Parathyroid adenoma (tissue), 2 donors: ENCODE results near the gene ZNF507.

ENCODE experiments used
- H2AFZ ChIP-seq: fragments of 300-600 bp; sonication (generic); one replicate; pipeline ENCODE4 v1.7.0; 2017; ENCODE audit warnings: antibody characterized with exemption, mild to moderate bottlenecking
- H3K27ac ChIP-seq: fragments of 300-600 bp; sonication (generic); one replicate; pipeline ENCODE4 v1.7.0; 2017
- H3K27me3 ChIP-seq: fragments of 300-600 bp; sonication (generic); one replicate; pipeline ENCODE4 v1.7.0; 2017; ENCODE audit warnings: low read length; ENCODE audit not compliant: control insufficient read depth, insufficient read depth
- H3K36me3 ChIP-seq: fragments of 300-600 bp; sonication (generic); one replicate; pipeline ENCODE4 v1.7.0; 2017; ENCODE audit warnings: low read length; ENCODE audit not compliant: control insufficient read depth, insufficient read depth
- H3K4me1 ChIP-seq: fragments of 300-600 bp; sonication (generic); one replicate; pipeline ENCODE4 v1.7.0; 2017; ENCODE audit warnings: control low read depth
- H3K4me2 ChIP-seq: fragments of 300-600 bp; sonication (generic); one replicate; pipeline ENCODE4 v1.7.0; 2017; ENCODE audit warnings: low read length
- H3K4me3 ChIP-seq: fragments of 300-600 bp; sonication (generic); one replicate; pipeline ENCODE4 v1.7.0; 2017; ENCODE audit warnings: low read depth, low read length
- H3K79me2 ChIP-seq: fragments of 300-600 bp; sonication (generic); one replicate; pipeline ENCODE4 v1.7.0; 2017; ENCODE audit warnings: control low read depth
- H3K9ac ChIP-seq: fragments of 300-600 bp; sonication (generic); one replicate; pipeline ENCODE4 v1.7.0; 2017; ENCODE audit warnings: mild to moderate bottlenecking
- H3K9me3 ChIP-seq: fragments of 300-600 bp; sonication (generic); one replicate; pipeline ENCODE4 v1.7.0; 2017; ENCODE audit warnings: low read length; ENCODE audit not compliant: control insufficient read depth
- CTCF ChIP-seq: fragments of 300-600 bp; sonication (generic); IDR thresholded peaks from one replicate; pipeline ENCODE4 v1.7.0; 2017; ENCODE audit warnings: antibody characterized with exemption, mild to moderate bottlenecking
- donor health status: primary hyperparathyroidism.

The ZNF507 gene

GRCh38 chr19:32308431-32309077 is 36.9 kb upstream of the ZNF507 start:
- H3K36me3 ChIP-seq, result no peaks in the 10 kb centered on the region
- TF ChIP-seq CTCF, result no peak
- no peaks in the 10 kb centered on the region for H3K79me2 ChIP-seq
- H3K4me3 ChIP-seq, result no peak overlapping the region
- no peak overlapping the region for H3K9ac ChIP-seq
- no peaks in the 10 kb centered on the region for H3K4me1 ChIP-seq
- H3K9me3 ChIP-seq, result no peaks in the 10 kb centered on the region
- H3K27ac ChIP-seq, result no peak overlapping the region
- H2AFZ ChIP-seq, result no peak overlapping the region
- no peaks in the 10 kb centered on the region for H3K27me3 ChIP-seq
- no peak overlapping the region for H3K4me2 ChIP-seq

- Histone ChIP-seq H3K36me3 (no peaks in the 10 kb centered on the region), H3K4me3 (no peak overlapping the region), H3K9me3 (no peaks in the 10 kb centered on the region), H3K27ac (no peak overlapping the region), H3K9ac (no peak overlapping the region), H3K79me2 (no peaks in the 10 kb centered on the region), H3K4me1 (no peaks in the 10 kb centered on the region), H3K4me2 (no peak overlapping the region), H2AFZ (no peak overlapping the region), H3K27me3 (no peaks in the 10 kb centered on the region)
- TF ChIP-seq CTCF, result no peak
Measured at GRCh38 chr19:32309711-32310390, 35.6 kb upstream of the ZNF507 start.

- H3K9me3 ChIP-seq, result no peaks in the 10 kb centered on the region
- no peaks in the 10 kb centered on the region for H3K79me2 ChIP-seq
- no peak overlapping the region for H3K4me2 ChIP-seq
- TF ChIP-seq CTCF, result no peak
- no peak overlapping the region for H3K4me3 ChIP-seq
- no peak overlapping the region for H3K9ac ChIP-seq
- H3K27ac ChIP-seq, result no peak overlapping the region
- no peaks in the 10 kb centered on the region for H3K27me3 ChIP-seq
- no peaks in the 10 kb centered on the region for H3K36me3 ChIP-seq
- H3K4me1 ChIP-seq, result no peaks in the 10 kb centered on the region
- no peak overlapping the region for H2AFZ ChIP-seq
Measured at GRCh38 chr19:32311371-32311770, 34.0 kb upstream of the ZNF507 start.

GRCh38 chr19:32313569-32314265 is 31.7 kb upstream of the ZNF507 start:
- H3K27ac ChIP-seq, result no peak overlapping the region
- H3K9me3 ChIP-seq, result no peaks in the 10 kb centered on the region
- H3K79me2 ChIP-seq, result no peaks in the 10 kb centered on the region
- no peak overlapping the region for H3K4me3 ChIP-seq
- H3K4me2 ChIP-seq, result no peak overlapping the region
- no peak overlapping the region for H2AFZ ChIP-seq
- no peaks in the 10 kb centered on the region for H3K4me1 ChIP-seq
- TF ChIP-seq CTCF, result no peak
- H3K27me3 ChIP-seq, result no peaks in the 10 kb centered on the region
- no peaks in the 10 kb centered on the region for H3K36me3 ChIP-seq
- H3K9ac ChIP-seq, result no peak overlapping the region
